Stimulated activated CD4-positive, alpha-beta T cell treated with anti-CD3 and anti-CD28 coated beads, TNF-alpha, amount 100 ng/mL, for 4 hours (primary cell): ENCODE data around the gene MTLN.
"Not testable (repeated sequence)": the region's sequence is repeated elsewhere in the genome, so short reads cannot be mapped to it uniquely, and the experiment has no call there.

Source experiments
- DNase-seq, 3 experiments: peaks; one replicate each; pipeline ENCODE4 v3.0.0-alpha.2; 2020; ENCODE audit warnings: low read depth in 3 of 3

Gene MTLN

DNA sequence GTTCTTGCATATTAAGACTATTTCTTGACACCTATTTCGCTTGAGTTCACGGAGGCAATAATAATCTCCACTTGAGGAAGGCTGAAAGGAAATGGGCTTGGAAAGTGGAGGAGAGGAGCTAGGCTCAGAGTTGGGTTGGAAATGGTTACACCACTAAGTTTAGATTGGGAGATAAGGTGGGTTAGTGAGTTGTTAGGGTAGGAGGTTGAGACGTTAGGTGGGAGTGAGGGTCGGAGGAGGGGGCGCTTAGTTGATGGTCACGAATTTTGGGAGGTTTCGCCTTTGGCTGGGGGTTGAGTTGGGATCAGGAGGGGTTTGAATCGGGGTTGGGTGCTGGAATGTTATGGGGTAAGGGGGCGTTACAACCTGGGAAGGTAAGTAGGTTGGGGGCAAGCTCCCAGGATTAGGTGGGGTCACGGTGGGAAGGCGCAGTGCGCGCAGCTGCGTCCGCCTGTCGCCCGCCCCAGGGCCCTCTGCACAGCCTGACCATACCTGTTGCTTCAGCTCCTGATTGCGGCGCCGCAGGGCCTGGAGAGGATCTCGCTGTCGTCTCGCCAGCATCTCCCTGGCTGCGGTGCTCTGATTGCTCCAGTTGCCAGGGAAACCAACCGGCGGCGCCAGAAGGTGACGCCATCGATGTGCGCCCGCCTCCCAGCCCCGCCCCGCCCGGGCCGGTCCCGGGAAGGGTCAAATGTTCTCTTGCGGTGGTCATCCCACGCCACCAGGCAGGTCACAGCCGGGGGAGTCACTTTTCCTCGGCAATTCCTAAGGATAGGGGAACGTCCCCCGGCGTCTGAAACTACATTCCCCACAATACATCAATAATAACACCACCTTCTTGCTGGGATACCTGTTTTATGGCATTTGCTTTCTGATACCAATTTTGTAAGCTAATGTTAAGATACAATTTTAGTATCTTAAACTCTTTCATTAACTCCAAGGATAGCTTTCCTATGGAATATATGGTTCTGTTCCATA, 7.7 kb downstream of the MTLN start, which contains the start of gene NPHP1:
Gene NPHP1, minus strand, starts transcription at position 606 of the 978 bp plus-strand sequence. Its CDS starts 45 bp downstream, at position 561.
- peak; percentile 67 to 72 (median 69) for DNase-seq

DNA sequence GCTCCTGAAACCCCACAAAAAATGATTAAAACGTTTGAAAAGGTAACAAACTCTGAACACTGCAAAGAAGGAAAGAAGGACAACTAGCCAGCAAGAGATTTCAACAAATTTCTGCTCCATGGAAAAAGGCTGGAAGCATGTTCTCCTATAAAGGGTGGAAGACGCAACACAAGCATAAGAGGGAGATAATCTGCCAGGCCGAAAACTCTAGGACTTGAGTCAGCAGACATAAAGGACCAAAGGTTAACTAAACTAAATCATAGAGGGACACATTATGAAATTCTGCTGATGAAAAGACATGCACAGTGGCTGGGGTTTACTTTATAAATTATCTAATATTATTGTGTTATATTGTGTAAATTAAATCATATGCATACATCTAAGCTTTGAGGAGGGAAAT, 14.3 kb downstream of the MTLN start:
- DNase-seq = no peak

GRCh38 chr2:110197452-110197851, 14.9 kb downstream of the MTLN start:
- no peak for DNase-seq

GRCh38 chr2:110190169-110190568, 22.2 kb downstream of the MTLN start:
- DNase-seq = not testable (repeated sequence)

DNA sequence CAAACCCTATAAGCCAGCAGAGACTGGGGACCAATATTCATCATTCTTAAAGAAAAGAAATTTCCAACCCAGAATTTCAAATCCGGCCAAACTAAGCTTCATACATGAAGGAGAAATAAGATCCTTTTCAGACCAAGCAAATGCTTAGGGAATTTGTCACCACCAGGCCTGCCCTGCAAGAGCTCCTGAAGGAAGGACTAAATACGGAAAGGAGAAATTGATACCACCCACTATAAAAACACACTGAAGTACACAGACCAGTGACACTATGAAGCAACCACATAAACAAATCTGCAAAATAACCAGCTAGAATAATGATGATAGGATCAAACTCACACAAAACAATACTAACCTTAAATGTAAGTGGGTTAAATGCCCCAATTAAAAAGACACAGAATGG, 29.9 kb downstream of the MTLN start:
- no peak for DNase-seq

DNA sequence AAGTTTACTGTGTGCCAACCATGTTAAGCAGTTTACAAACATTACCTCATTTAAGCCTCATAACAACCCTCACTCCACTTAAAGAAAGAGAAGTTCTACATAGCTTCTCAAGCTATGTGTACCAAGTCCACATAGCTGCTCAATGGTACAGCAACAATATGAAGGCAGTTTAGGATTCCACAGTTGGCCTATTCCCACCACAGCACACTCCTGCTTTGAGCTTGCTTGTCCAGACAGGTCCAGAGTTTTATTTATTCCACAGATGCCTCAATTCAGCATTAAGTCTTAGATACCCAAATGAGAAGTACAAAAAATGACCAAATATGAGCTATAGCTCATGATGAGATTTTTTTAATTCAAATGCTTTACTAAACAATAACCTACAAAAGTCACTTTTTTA, 32.3 kb downstream of the MTLN start:
- no peak for DNase-seq

GRCh38 chr2:110173523-110173922, 38.8 kb downstream of the MTLN start:
- DNase-seq = no peak

DNA sequence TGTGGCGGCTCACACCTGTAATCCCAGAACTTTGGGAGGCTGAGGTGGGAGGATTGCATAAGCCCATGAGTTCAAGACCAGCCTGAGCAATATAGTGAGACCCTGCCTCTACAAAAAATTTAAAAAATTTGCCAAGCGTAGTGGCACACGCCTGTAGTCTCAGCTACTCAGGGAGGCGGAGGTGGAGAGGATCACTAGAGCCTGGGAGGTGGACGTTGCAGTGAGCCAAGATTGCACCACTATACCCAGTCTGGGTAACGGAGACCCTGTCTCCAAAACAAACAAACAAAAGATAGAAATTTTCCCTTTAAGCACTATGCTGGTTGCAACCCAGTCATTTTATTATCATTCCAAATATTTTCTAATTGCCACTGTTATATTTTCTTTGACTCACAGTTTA, 39.8 kb downstream of the MTLN start:
- DNase-seq = no peak

- no peak for DNase-seq
Observed at GRCh38 chr2:110170102-110170501, 42.2 kb downstream of the MTLN start.

GRCh38 chr2:110167326-110168000, 44.9 kb downstream of the MTLN start:
- DNase-seq = no peak

DNA sequence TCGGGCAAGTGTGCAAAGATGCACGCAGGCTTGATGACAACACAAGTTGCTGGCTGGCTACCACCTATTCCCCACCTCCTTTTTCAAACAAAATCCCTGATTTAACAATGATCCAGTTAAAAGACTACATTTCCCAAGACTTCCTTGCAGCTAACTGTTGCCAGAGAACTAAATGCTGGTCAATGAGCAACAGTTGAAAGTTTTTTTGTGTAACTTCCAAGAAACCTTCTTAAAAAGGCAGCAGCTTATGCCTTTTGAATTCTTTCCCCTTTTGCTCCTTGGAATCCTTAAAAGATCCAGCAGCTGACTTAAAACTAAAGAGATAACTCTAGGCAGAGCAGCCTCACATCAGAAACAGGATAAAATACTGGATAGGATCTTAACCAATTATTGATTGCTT, 46.1 kb downstream of the MTLN start:
- no peak for DNase-seq
